ENCODE results near the gene PTPRN2. TPM values are rescaled to one million over a fixed set of nuclear protein-coding genes. Genes with fewer than 3 reads are reported as not detected.

PTPRN2 gene
- total RNA-seq, 1 experiment from 2014 or later: 3.8 TPM

- no peak for DNase-seq
- no peak overlapping the region for H3K4me3 ChIP-seq
These were observed 902.7 kb downstream of the PTPRN2 start for GRCh38 chr7:157684909-157685429.

GRCh38 chr7:157684157-157684908 lies 903.3 kb downstream of the PTPRN2 start:
- H3K36me3 ChIP-seq: peaks cover 45% of the 10 kb centered on the region
- no peaks in the 10 kb centered on the region for H3K27me3 ChIP-seq
- no peak for DNase-seq

More at GRCh38 chr7:157684909-157685429, 902.7 kb downstream of the PTPRN2 start:
- H3K36me3 ChIP-seq: peaks cover 43% of the 10 kb centered on the region
- H3K9me3 ChIP-seq (replicated peaks): no peaks in the 10 kb centered on the region
- H3K27ac ChIP-seq: no peak overlapping the region
- no peaks in the 10 kb centered on the region; the same call in 1 of the 2 replicates for H3K4me1 ChIP-seq
- no peaks in the 10 kb centered on the region for H3K27me3 ChIP-seq

GRCh38 chr7:157683747-157684156 lies 903.9 kb downstream of the PTPRN2 start:
- no peaks in the 10 kb centered on the region for H3K27me3 ChIP-seq
- DNase-seq: no peak
- H3K4me1 ChIP-seq: no peaks in the 10 kb centered on the region; the same call in 1 of the 2 replicates
- peaks cover 45% of the 10 kb centered on the region for H3K36me3 ChIP-seq
- H3K4me3 ChIP-seq: no peak overlapping the region
- no peak overlapping the region for H3K27ac ChIP-seq
- H3K9me3 ChIP-seq (replicated peaks): no peaks in the 10 kb centered on the region

More at GRCh38 chr7:157684157-157684908, 903.3 kb downstream of the PTPRN2 start:
- Histone ChIP-seq H3K4me3 (no peak overlapping the region), H3K9me3 (replicated peaks) (no peaks in the 10 kb centered on the region), H3K4me1 (no peaks in the 10 kb centered on the region; the same call in 1 of the 2 replicates), H3K27ac (no peak overlapping the region)

GRCh38 chr7:157682946-157683746 lies 904.5 kb downstream of the PTPRN2 start:
- H3K27ac ChIP-seq: no peak overlapping the region
- H3K4me3 ChIP-seq: no peak overlapping the region
- no peaks in the 10 kb centered on the region for H3K27me3 ChIP-seq
- H3K4me1 ChIP-seq: no peaks in the 10 kb centered on the region; the same call in 1 of the 2 replicates
- no peaks in the 10 kb centered on the region for H3K9me3 ChIP-seq (replicated peaks)
- H3K36me3 ChIP-seq: peaks cover 46% of the 10 kb centered on the region
- no peak for DNase-seq

GRCh38 chr7:157682064-157682945 lies 905.3 kb downstream of the PTPRN2 start:
- no peaks in the 10 kb centered on the region for H3K9me3 ChIP-seq (replicated peaks)
- H3K27me3 ChIP-seq: no peaks in the 10 kb centered on the region
- no peak overlapping the region for H3K4me3 ChIP-seq
- no peak overlapping the region for H3K27ac ChIP-seq
- H3K36me3 ChIP-seq: peaks cover 47% of the 10 kb centered on the region
- DNase-seq: no peak
- no peaks in the 10 kb centered on the region; the same call in 1 of the 2 replicates for H3K4me1 ChIP-seq

- Histone ChIP-seq H3K36me3 (peaks cover 44% of the 10 kb centered on the region), H3K4me3 (no peak overlapping the region), H3K9me3 (replicated peaks) (no peaks in the 10 kb centered on the region), H3K27ac (no peak overlapping the region), H3K27me3 (no peaks in the 10 kb centered on the region), H3K4me1 (no peaks in the 10 kb centered on the region; the same call in 1 of the 2 replicates)
- DNase-seq: no peak
These were observed 908.0 kb downstream of the PTPRN2 start for GRCh38 chr7:157679607-157680006.

GRCh38 chr7:157678501-157678900 lies 909.1 kb downstream of the PTPRN2 start:
- H3K27ac ChIP-seq: no peak overlapping the region
- no peak for DNase-seq
- peaks cover 38% of the 10 kb centered on the region for H3K36me3 ChIP-seq
- no peaks in the 10 kb centered on the region; the same call in 1 of the 2 replicates for H3K4me1 ChIP-seq
- no peaks in the 10 kb centered on the region for H3K27me3 ChIP-seq
- no peaks in the 10 kb centered on the region for H3K9me3 ChIP-seq (replicated peaks)
- no peak overlapping the region for H3K4me3 ChIP-seq

GRCh38 chr7:157676456-157677255 lies 911.0 kb downstream of the PTPRN2 start:
- no peaks in the 10 kb centered on the region for H3K9me3 ChIP-seq (replicated peaks)
- no peaks in the 10 kb centered on the region for H3K27me3 ChIP-seq
- H3K36me3 ChIP-seq: peaks cover 29% of the 10 kb centered on the region
- peaks cover 1% of the 10 kb centered on the region for H3K4me1 ChIP-seq
- no peak for DNase-seq
- no peak overlapping the region for H3K4me3 ChIP-seq
- no peak overlapping the region for H3K27ac ChIP-seq

- Histone ChIP-seq H3K4me1 (peaks cover 8% of the 10 kb centered on the region), H3K27ac (no peak overlapping the region), H3K36me3 (peaks cover 25% of the 10 kb centered on the region), H3K9me3 (replicated peaks) (no peaks in the 10 kb centered on the region), H3K27me3 (no peaks in the 10 kb centered on the region), H3K4me3 (no peak overlapping the region)
- DNase-seq: no peak
These were observed 911.6 kb downstream of the PTPRN2 start for GRCh38 chr7:157676001-157676400.

- H3K4me1 ChIP-seq: peaks cover 12% of the 10 kb centered on the region
- H3K27me3 ChIP-seq: no peaks in the 10 kb centered on the region
- no peak overlapping the region for H3K4me3 ChIP-seq
- no peaks in the 10 kb centered on the region for H3K9me3 ChIP-seq (replicated peaks)
- no peak for DNase-seq
- H3K27ac ChIP-seq: no peak overlapping the region
- H3K36me3 ChIP-seq: peaks cover 20% of the 10 kb centered on the region
These were observed 912.1 kb downstream of the PTPRN2 start for GRCh38 chr7:157675427-157675927.

GRCh38 chr7:157674715-157675426 lies 912.8 kb downstream of the PTPRN2 start:
- Histone ChIP-seq H3K36me3 (peaks cover 14% of the 10 kb centered on the region), H3K4me3 (no peak overlapping the region), H3K27ac (no peak overlapping the region), H3K27me3 (no peaks in the 10 kb centered on the region), H3K4me1 (peaks cover 16% of the 10 kb centered on the region), H3K9me3 (replicated peaks) (no peaks in the 10 kb centered on the region)
- DNase-seq: no peak

- DNase-seq: no peak
- peaks cover 23% of the 10 kb centered on the region for H3K4me1 ChIP-seq
- no peak overlapping the region for H3K4me3 ChIP-seq
- no peaks in the 10 kb centered on the region for H3K27me3 ChIP-seq
- H3K36me3 ChIP-seq: peaks cover 13% of the 10 kb centered on the region
- no peak overlapping the region for H3K27ac ChIP-seq
- no peaks in the 10 kb centered on the region for H3K9me3 ChIP-seq (replicated peaks)
These were observed 913.5 kb downstream of the PTPRN2 start for GRCh38 chr7:157674027-157674714.
